ENCODE measurements around the gene PPM1B. TPM values are rescaled to one million over a fixed set of nuclear protein-coding genes. Genes with fewer than 3 reads are reported as not detected.

Gene PPM1B
- total and polyA plus RNA-seq, 2 of the 8 experiments (the other 6 are each of a cell fraction or from before 2014, with no cell fraction given), result 43.6 to 126 TPM

DNA sequence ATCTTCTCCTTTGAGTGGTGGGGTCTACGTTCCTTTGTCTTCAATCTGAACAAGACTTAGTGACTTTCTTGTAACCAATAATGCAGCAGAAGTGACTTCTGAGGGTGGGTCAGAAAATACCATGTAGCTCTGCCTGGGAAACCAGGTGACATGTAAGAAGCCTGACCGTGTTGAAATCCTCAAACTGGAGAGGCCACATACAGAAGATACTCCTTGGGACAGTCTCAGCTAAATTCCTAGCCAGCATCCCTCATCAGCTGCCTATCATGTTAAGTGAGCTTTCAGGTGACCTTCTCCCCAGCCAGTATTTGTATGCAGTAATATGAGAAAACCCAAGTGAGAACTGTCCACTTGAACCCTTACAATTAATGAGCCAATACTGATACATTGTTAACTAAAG lies 27.0 kb downstream of the PPM1B start (continued):
- TF ChIP-seq, protein P1, sequence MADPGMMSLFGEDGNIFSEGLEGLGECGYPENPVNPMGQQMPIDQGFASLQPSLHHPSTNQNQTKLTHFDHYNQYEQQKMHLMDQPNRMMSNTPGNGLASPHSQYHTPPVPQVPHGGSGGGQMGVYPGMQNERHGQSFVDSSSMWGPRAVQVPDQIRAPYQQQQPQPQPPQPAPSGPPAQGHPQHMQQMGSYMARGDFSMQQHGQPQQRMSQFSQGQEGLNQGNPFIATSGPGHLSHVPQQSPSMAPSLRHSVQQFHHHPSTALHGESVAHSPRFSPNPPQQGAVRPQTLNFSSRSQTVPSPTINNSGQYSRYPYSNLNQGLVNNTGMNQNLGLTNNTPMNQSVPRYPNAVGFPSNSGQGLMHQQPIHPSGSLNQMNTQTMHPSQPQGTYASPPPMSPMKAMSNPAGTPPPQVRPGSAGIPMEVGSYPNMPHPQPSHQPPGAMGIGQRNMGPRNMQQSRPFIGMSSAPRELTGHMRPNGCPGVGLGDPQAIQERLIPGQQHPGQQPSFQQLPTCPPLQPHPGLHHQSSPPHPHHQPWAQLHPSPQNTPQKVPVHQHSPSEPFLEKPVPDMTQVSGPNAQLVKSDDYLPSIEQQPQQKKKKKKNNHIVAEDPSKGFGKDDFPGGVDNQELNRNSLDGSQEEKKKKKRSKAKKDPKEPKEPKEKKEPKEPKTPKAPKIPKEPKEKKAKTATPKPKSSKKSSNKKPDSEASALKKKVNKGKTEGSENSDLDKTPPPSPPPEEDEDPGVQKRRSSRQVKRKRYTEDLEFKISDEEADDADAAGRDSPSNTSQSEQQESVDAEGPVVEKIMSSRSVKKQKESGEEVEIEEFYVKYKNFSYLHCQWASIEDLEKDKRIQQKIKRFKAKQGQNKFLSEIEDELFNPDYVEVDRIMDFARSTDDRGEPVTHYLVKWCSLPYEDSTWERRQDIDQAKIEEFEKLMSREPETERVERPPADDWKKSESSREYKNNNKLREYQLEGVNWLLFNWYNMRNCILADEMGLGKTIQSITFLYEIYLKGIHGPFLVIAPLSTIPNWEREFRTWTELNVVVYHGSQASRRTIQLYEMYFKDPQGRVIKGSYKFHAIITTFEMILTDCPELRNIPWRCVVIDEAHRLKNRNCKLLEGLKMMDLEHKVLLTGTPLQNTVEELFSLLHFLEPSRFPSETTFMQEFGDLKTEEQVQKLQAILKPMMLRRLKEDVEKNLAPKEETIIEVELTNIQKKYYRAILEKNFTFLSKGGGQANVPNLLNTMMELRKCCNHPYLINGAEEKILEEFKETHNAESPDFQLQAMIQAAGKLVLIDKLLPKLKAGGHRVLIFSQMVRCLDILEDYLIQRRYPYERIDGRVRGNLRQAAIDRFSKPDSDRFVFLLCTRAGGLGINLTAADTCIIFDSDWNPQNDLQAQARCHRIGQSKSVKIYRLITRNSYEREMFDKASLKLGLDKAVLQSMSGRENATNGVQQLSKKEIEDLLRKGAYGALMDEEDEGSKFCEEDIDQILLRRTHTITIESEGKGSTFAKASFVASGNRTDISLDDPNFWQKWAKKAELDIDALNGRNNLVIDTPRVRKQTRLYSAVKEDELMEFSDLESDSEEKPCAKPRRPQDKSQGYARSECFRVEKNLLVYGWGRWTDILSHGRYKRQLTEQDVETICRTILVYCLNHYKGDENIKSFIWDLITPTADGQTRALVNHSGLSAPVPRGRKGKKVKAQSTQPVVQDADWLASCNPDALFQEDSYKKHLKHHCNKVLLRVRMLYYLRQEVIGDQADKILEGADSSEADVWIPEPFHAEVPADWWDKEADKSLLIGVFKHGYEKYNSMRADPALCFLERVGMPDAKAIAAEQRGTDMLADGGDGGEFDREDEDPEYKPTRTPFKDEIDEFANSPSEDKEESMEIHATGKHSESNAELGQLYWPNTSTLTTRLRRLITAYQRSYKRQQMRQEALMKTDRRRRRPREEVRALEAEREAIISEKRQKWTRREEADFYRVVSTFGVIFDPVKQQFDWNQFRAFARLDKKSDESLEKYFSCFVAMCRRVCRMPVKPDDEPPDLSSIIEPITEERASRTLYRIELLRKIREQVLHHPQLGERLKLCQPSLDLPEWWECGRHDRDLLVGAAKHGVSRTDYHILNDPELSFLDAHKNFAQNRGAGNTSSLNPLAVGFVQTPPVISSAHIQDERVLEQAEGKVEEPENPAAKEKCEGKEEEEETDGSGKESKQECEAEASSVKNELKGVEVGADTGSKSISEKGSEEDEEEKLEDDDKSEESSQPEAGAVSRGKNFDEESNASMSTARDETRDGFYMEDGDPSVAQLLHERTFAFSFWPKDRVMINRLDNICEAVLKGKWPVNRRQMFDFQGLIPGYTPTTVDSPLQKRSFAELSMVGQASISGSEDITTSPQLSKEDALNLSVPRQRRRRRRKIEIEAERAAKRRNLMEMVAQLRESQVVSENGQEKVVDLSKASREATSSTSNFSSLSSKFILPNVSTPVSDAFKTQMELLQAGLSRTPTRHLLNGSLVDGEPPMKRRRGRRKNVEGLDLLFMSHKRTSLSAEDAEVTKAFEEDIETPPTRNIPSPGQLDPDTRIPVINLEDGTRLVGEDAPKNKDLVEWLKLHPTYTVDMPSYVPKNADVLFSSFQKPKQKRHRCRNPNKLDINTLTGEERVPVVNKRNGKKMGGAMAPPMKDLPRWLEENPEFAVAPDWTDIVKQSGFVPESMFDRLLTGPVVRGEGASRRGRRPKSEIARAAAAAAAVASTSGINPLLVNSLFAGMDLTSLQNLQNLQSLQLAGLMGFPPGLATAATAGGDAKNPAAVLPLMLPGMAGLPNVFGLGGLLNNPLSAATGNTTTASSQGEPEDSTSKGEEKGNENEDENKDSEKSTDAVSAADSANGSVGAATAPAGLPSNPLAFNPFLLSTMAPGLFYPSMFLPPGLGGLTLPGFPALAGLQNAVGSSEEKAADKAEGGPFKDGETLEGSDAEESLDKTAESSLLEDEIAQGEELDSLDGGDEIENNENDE (IDR thresholded peaks at IDR 0.05; ENCODE audit: insufficient replicate concordance, low read length), result no peak
- TF ChIP-seq MAFK (IDR thresholded peaks at IDR 0.05; ENCODE audit: low read depth, low read length), result no peak
- TF ChIP-seq, protein P2, sequence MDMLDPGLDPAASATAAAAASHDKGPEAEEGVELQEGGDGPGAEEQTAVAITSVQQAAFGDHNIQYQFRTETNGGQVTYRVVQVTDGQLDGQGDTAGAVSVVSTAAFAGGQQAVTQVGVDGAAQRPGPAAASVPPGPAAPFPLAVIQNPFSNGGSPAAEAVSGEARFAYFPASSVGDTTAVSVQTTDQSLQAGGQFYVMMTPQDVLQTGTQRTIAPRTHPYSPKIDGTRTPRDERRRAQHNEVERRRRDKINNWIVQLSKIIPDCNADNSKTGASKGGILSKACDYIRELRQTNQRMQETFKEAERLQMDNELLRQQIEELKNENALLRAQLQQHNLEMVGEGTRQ (IDR thresholded peaks at IDR 0.05; ENCODE audit: low read length), result no peak
- no peak for TF ChIP-seq JUND (IDR thresholded peaks at IDR 0.05; ENCODE audit: low read length)
- TF ChIP-seq NANOG (IDR thresholded peaks at IDR 0.05; ENCODE audit: insufficient read depth, low read depth, low read length, poor library complexity, severe bottlenecking), result no peak
